HG03159 (cell line): ENCODE results near the gene SPON2.

Experiments
- ATAC-seq: cut with Tn5 transposase; IDR thresholded peaks from one replicate; pipeline ENCODE4 v1.9.1; 2021; ENCODE audit warnings: mild to moderate bottlenecking, moderate library complexity; ENCODE audit not compliant: unreplicated experiment

The SPON2 gene

GRCh38 chr4:1172971-1173757 is 781 bp upstream of the SPON2 start:
- no peak for ATAC-seq

DNA sequence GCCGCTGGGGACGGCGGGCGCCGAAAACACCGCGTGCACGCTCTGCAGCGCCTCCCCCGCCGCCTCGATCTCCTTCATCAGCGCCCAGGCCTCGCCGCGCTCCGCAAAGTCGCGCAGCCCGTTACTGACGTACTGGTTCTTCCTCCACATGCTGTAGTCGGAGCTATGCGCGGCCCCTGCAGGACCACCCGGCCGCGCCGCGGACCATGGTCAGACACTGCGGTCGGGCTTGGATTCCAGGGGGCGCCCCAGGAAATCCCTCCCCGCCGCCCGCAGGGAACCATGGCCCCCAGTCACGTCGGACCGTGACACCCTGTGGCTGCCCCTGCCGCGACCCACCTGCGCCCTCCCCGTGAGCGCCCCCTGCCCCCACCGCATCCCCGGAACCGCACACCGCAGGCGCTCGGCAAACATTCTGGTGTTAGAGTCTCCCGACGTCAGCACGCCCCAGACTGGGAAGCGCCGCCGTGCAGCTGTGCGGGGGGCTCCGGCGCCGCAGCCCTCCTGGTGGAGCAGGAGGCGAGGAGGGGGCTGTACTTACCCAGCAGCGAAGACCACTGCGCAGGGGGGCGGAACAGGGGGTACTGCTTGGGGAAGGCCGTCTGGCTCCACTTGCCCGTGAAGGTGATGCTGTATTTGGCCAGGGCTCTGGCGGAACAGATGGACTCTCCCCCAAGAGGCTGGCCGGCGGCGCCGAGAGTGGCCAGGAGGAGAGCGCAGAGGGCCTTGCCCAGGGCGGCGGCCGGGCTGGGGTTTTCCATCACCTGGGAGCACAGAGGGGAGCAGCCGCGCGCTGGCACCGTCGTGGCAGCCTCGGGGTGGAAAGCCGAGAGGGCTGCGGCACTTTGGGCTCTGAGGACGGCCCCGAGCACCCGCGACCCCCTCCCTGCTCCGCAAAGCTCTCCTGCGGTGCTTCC is 814 bp downstream of the SPON2 start:
- ATAC-seq, result no peak

- no peak for ATAC-seq
Measured at GRCh38 chr4:1170976-1171310, 1.4 kb downstream of the SPON2 start.

DNA sequence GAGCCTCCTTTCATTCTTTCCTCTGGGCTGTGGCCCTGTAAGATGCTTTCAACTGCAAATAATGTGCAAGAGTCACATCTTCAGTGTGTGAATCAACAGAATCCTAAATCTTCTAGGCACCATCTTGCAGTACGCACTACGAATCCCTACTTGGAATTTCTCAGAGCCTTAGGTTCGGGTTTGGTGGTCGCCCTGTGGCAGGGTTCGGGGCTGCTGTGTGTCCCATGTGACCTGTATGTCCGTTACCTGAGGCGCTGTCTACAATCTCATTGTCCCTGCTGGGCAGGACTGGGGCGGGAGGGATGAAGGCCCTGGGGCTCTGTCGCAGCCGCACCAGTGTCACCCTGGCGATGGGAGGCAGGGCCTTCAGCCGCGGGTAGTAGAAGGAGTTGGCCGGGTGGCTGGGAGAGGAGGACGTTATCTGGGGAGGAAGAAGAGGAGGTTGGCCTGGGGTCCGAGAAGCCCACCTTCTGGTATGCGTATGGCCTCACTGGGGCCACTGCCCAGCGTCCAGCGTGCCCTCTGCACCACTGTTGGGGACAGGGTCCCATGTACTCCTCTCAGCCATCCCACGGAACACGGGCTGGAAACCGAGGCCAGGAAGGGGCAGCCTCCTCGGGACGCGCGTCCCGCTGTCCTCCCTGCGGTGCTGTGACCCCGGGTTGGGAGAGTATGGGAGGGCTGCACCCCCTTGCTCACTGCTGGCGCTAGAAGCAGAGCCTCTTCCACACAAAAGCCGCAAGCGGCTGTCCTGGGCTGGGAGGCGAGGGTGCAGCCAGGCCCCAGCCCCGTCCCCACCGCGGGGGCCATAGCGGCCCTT is 2.0 kb downstream of the SPON2 start:
- no peak for ATAC-seq

GRCh38 chr4:1169691-1170096 is 2.7 kb downstream of the SPON2 start:
- no peak for ATAC-seq

DNA sequence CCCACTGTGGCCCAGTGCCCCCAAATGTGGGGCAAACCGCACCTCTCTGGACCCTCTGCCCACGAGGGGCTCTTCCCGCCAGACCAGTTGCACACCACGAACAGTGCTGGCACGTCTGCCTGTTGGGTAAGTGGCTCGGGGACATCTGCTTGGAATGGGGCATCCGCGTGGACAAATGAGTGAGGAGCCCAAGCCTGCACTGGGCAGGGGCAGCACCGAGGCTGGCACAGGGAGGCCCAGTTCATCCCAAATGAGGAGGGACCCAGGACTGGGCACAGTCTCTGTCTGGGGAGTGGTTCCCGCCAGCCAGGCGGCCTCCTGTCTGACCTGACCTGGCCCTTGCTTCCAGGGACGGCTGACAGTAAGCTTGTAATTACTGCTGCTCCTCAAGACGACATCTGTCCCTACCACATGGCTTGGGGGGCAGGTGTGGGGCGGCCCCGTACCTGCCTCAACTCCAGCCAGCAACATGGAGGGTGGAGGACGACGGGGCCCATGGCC is 3.2 kb downstream of the SPON2 start:
- ATAC-seq, result no peak

GRCh38 chr4:1168191-1169101 is 3.9 kb downstream of the SPON2 start:
- ATAC-seq, result no peak

DNA sequence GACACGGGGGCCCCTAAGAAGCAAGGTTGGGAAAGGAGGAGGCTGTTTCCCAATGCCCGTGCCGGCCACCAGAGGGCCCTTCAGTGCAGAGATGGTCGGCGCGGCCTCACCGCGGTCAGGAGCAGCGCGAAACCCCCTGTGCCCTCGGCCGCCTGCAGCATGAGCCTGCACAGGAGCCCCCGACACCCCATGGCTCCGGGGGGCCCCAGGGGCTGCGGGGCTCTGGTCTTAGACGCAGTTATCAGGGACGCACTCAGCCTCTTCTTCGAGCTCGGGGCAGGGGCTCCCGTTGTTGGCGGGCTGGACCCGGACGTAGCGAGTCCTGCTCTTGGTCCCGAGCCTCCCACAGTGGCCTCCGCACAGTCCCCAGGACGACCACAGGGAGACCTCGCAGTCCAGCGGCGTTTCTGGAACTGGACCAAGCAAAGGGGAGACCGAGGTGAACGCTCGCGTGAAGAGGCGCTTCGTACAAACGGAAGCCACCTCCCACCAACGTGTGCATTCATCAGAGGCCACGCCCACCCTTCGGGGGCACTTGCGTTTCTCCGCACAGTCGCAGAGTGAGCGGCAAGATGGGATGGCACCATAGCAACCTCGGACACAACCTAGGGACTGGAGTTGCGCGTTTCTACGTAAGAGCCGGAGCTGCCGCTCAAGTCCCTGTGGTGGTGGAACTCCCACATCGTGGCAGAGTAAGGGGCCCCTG is 5.0 kb downstream of the SPON2 start:
- peak; percentile 80 for ATAC-seq

GRCh38 chr4:1166509-1167243 is 5.7 kb downstream of the SPON2 start:
- ATAC-seq, result peak; percentile 4

- no peak for ATAC-seq
Measured at GRCh38 chr4:1164956-1165545, 7.3 kb downstream of the SPON2 start.

DNA sequence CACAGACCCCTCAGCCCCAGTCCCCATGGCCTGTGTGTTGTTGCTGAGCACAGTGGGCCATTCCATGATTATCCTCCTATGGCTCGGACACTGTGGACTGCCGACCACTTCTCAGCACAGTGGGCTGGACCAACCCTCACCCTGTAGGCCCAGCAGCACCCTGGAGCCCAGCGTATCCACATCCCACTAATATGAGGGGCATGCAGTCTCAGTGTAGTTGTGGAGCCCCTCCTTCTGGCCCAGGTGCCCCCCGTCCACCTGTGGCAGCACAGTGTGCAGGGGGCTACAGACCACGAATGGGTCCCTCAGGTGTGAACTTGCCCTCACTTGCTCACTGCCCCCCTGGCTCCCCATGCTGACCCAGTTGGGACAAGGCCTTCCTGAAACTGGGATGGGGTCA is 7.9 kb downstream of the SPON2 start:
- ATAC-seq, result no peak

GRCh38 chr4:1164040-1164439 is 8.3 kb downstream of the SPON2 start:
- ATAC-seq, result no peak

- ATAC-seq, result no peak
Measured at GRCh38 chr4:1160351-1160750, 12.0 kb downstream of the SPON2 start.

GRCh38 chr4:1156069-1156468 is 16.3 kb downstream of the SPON2 start:
- ATAC-seq, result no peak

DNA sequence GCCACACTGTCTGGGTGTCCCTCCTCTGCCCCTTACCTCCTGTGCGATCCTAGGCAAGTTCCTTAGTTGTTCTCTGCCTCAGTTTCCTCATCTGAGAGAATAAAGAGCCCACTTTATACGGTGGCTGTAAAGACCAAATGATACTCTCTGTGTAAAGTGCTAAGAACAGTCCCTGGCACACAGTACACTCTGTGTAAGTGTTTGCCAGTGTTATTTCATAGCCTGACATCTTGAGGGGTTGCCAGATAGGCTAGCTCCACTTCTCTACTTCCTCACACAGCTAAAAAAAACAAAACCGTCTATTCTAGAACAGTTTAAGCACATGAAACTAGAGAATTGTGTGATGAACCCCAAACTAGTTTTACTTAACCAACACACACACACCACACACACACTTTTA is 17.1 kb downstream of the SPON2 start:
- ATAC-seq, result no peak

DNA sequence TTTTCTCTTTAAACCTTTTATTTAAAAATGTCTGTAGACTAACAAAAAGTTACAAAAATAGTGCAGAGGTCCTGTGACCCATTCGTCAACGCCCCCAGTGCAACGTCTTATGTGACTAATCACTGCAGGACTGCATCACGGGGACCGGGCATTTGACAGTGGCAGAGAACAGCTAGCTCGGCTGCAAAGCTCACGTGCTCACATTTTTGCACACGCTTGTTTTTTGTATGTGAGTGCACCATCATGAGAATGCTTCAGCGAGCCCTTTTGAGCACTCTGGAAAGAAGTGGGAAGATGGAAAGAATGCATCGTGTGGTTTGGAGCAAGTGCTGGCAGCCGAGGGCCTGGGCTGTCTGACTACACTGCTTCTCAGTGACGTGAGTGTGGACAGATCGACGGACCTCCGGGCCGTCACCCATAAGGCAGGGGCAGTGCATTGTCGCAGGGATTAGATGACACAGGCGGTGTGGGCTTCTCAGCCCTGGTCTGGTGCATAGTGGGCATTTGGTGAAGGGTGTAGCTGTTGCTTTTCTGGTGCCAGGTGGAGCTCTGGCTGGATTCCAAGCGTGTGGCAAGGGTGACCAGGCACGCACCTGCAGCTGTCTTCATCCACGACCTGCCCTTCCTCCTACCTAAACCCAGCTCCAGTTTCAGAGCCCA is 17.7 kb downstream of the SPON2 start:
- no peak for ATAC-seq

- ATAC-seq, result no peak
Measured at GRCh38 chr4:1154126-1154522, 18.3 kb downstream of the SPON2 start.

GRCh38 chr4:1153567-1154090 is 18.8 kb downstream of the SPON2 start:
- ATAC-seq, result no peak
